Effector CD4-positive, alpha-beta T cell (primary cell): ENCODE data around the gene LAMA3.

Source experiments
- DNase-seq: peaks from one replicate; pipeline ENCODE4 v3.0.0-alpha.2; 2020

The LAMA3 gene

GRCh38 chr18:23983112-23983511 is 293.9 kb downstream of the LAMA3 start:
- DNase-seq = no peak

DNA sequence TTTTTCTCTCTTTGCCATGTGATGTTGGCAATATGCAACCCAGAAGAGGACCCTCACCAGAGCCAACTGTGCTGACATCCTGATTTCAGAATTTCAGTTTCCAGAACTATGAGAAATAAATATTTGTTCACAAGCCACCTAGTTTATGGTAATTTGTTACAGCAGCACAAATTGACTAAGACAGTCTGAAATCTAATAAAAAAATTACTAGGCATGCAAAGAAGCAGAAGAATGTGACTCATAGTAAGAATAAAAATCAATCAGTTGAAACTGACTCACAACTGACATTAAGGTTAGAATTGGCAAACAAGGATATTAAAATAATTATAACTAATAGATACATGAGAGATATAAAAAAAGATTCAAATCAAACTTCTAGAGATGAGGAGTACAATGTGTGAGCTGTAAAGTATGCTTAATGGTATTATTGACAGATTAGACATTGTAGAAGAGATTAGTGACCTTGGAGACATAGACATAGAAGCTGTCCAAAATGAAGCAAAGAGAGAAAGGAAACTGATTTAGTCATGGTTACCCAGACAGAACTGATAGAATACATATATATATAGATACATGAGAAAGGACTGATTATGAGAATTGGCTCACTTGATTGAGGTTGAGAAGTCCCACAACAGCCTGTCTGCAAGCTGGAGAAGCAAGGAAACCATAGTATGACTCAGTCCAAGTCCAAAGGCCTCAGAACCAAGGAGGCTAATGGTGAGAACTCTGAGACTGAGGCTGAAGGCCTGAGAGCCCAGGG is 297.5 kb downstream of the LAMA3 start:
- DNase-seq = no peak

DNA sequence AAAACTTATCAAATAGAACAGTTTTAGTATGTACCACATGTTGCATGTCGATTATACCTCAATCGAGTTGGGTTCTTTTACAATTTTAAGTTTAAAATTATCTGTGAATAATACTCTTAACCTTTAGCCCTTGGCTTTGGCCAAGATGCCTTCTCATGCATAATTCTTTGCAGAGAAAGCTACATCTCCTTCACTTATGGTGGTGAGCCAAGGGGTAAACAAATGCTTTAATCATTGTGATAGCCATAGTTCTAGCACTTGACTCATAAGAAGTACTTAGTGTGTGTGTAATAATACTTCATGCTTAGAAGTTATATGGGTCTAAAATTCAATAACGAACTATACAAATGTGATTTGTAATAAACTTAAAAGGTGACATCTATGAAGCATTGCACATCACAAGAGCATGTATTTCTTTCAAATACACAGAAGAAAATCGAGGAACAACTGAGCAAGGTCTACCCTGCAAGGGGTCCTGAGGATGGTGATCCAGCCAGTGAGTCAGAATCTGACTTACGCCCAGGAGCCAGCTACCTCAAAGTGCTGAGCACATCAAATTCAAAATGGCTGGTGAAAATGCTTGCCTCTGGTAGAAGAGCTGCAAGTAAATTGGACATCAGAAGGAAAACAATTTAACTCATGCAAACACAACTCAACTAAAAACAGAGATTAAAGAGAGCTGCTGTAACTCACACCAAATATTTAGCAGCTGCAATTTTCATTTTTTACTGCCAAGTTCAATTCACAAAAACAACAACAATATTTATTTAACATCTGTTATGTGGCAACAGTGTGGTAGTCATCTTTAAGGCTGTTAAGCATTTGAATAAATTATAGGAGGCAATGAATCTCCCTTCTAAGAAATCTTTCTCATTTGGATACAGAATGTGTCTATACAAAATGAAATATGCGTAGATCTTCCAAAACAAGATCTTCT is 301.5 kb downstream of the LAMA3 start:
- DNase-seq = no peak

DNA sequence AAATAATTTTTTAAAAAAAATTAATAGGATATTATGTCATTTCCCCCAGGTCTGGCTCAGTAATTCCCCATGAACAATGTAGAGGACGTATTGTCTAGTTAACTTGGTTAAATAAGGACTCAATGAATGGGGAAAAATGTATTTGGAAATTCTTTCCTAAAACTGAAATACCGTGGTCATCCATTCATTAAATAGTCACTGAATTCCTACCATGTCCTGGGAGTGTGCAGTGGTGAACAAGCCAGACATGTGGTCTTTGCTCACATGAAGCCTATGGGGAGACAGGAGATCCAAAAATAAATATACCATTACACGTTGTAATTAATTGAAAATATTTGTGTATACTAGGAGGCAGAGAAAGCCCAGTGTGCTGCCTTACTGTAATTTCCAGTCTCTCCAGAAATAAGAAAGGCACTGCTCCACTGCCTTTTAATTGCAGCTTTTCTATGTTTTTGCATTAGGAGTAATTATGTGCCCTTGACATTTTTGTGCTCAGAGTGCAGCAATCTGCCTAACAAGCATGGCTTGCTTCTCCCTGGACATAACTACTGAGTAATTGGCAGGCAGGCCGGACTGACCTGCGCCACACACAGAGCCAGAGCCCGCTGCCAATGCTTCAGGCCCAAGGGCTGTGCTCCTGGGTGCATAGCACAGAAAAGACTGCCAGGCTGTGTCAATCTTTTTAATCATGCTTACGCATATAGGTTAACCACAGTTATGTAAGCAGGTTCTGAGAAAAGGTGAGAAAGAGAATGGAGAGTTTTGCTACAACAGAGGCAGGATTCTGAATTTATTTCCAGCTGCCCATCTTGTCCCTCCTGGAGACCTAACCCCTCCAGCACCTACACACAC is 303.1 kb downstream of the LAMA3 start:
- peak; percentile 52 for DNase-seq

DNA sequence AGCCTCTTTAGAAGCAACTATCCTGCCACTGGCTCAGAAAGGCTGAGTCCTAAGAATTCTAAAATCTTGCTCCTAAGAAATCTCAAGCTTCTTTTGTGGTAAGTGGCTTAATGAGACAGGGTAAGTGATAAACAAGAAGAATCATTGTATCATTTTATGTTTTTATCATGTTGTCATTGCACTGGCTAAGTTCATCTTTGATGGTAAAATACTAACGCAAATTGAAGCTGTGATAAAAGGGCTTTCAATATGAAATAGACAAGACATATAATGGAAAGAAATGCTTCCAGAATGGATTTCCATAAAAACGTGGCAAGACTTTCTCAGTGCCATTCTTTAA is 303.7 kb downstream of the LAMA3 start:
- DNase-seq = no peak

DNA sequence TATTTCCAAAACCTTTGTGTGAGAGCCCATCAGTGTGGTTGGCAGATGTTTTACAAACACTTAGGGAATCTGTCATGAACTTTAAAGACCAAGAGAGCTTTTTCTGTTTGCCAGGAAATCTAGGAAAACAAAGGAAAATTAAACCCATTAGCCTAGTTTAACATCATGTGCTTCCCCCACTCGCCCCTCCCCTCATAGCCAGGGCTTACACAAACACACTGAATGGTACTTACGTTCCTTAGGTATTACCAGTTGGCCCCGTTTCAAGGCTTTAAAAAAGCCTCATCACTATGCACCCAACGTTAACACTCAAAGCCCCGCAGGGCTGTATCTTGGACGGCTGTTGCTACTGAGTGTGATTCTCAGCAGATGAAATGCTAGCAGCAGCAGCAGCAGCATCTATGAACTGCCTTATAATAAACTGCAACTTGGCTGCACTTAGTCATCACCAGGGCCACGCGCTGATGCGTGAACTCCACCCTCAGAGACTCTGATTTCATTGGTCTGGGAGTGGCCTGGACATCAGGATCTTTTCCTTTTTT is 305.2 kb downstream of the LAMA3 start:
- DNase-seq = peak; percentile 25

- DNase-seq = no peak
Measured at GRCh38 chr18:23995180-23995579, 305.9 kb downstream of the LAMA3 start.

GRCh38 chr18:23998018-23998417 is 308.8 kb downstream of the LAMA3 start:
- DNase-seq = no peak

DNA sequence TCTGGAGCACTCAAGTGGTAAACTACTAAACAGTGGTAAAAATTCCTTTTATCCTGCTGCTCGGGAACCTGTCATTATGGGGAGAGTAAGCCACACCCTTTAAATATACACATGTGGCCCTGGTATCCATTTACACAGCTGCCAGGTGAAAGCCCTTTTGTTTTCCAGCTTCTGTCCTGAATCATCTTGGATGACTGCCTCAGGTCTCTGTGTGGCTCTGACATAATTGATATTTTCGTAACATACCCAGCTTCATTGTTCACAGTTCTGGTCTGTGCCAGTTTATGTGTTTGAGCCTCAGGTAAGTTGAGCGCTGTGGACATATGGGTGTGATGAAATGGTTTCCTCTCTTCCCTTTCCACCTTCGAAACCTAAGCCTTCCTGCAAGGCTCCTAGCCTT is 309.6 kb downstream of the LAMA3 start:
- DNase-seq = no peak

GRCh38 chr18:24000613-24001490 is 311.6 kb downstream of the LAMA3 start:
- no peak for DNase-seq

GRCh38 chr18:24002479-24002878 is 313.2 kb downstream of the LAMA3 start:
- no peak for DNase-seq

GRCh38 chr18:24003288-24003687 is 314.0 kb downstream of the LAMA3 start:
- no peak for DNase-seq

DNA sequence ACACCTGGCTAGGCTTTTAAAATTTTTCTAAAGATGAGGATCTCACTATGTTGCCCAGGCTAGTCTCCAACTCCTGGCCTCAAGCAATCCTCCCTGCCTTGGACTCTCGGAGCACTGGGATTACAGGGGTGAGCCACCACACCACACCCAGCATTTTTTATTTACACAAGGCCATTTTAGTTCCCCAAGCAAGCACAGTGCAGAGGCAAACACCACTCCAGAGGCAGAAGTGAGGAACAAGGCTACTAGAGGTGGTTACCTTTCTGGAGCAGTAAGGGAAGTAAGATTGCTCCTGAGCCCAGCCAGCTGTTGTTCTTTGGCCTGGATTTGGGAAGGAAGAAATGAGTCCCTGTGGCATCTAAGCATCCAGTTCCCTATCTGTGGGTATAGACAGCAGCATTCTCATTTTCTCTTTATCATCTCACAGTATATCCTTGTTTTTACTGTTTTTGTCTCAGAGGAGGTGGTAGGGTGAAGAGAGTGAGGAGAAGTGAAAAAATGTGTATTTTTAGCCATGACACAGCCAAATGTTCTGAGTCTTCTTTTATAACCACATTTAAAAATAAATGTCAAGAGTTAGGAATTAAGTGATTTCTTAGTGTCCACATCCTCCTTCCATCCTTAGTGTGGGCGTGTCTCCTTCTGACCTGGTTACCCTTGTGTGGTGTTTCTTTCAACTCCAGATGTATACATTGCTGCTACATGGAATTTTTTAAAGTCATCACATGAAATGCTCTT is 314.8 kb downstream of the LAMA3 start:
- no peak for DNase-seq
